HL-60 (cell line): Measurements from ENCODE around the gene RUNX2.

Experiments used
- CTCF ChIP-seq: IDR thresholded peaks from one replicate; pipeline ENCODE4 v1.5.1; 2011; ENCODE audit warnings: low read length, control low read depth, inconsistent platforms; ENCODE audit not compliant: insufficient read depth
- POLR2AphosphoS5 ChIP-seq: IDR thresholded peaks from 2 replicates; pipeline ENCODE4 v1.6.1; 2012; ENCODE audit warnings: low read depth

- TF ChIP-seq POLR2AphosphoS5 (no peak), CTCF (no peak)
These were observed 376.1 kb downstream of the RUNX2 start for GRCh38 chr6:45704056-45704800.
